A673 (cell line): ENCODE measurements around the gene SSC5D.

Experiments used
- EZH2 ChIP-seq: fragments of 200-600 bp; sonication (generic); IDR thresholded peaks from 2 replicates; pipeline ENCODE4 v1.6.1; 2017; ENCODE audit warnings: borderline replicate concordance, low read depth, mild to moderate bottlenecking, mixed read lengths, antibody characterized with exemption, low read length; ENCODE audit not compliant: poor library complexity, severe bottlenecking
- TF ChIP-seq, protein P1 (sequence below): fragments of 300-800, 200-600 bp; sonication (generic); conservative IDR thresholded peaks from 2 replicates; pipeline ENCODE4 v1.5.1; 2017; ENCODE audit warnings: low read depth, mild to moderate bottlenecking, antibody characterized with exemption, low read length, moderate library complexity, mixed read lengths

GRCh38 chr19:55453511-55454260, 34.5 kb upstream of the SSC5D start:
- TF ChIP-seq, protein P1, sequence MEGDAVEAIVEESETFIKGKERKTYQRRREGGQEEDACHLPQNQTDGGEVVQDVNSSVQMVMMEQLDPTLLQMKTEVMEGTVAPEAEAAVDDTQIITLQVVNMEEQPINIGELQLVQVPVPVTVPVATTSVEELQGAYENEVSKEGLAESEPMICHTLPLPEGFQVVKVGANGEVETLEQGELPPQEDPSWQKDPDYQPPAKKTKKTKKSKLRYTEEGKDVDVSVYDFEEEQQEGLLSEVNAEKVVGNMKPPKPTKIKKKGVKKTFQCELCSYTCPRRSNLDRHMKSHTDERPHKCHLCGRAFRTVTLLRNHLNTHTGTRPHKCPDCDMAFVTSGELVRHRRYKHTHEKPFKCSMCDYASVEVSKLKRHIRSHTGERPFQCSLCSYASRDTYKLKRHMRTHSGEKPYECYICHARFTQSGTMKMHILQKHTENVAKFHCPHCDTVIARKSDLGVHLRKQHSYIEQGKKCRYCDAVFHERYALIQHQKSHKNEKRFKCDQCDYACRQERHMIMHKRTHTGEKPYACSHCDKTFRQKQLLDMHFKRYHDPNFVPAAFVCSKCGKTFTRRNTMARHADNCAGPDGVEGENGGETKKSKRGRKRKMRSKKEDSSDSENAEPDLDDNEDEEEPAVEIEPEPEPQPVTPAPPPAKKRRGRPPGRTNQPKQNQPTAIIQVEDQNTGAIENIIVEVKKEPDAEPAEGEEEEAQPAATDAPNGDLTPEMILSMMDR, result no peak
- TF ChIP-seq EZH2, result no peak
